Embryonic facial prominence (tissue), 1 donor: ENCODE data around the gene ALKBH3.

Experiments used
- DNase-seq: peaks from one replicate; pipeline ENCODE4 v3.0.0-alpha.2; 2016; ENCODE audit errors: extremely low spot score

The ALKBH3 gene

DNA sequence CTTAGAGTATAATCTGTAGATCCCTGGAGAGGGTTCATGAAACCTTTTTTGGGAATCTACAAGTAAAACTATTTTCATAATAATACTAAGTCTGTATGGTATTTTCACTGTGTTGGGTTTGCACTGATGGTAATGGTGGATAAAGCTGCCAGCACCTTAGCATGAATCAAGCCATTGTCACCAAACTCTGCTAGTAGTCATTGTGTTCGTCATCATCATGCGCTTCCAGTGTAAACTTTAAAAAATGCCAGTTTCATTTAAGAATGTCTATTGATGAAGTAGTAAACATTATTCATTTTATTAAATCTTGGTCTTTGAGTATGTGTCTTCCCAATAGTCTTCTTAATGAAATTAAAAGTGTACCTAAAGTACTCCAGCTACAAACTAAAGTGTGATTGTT is 15.0 kb downstream of the ALKBH3 start:
- no peak for DNase-seq

DNA sequence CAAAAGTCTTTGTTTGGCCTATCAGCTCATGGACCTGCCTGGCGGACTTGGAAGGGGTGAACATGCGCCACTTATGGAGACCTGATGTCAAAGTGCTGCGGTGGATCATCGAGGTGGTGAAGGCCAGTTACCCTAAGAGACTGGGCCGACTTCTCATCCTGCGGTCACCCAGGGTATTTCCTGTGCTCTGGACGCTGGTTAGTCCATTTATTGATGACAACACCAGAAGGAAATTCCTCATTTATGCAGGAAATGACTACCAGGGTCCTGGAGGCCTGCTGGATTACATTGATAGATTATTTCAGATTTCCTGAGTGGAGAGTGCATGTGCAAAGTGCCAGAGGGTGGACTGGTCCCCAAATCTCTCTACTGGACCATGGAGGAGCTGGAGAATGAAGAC is 17.9 kb downstream of the ALKBH3 start:
- DNase-seq = no peak

DNA sequence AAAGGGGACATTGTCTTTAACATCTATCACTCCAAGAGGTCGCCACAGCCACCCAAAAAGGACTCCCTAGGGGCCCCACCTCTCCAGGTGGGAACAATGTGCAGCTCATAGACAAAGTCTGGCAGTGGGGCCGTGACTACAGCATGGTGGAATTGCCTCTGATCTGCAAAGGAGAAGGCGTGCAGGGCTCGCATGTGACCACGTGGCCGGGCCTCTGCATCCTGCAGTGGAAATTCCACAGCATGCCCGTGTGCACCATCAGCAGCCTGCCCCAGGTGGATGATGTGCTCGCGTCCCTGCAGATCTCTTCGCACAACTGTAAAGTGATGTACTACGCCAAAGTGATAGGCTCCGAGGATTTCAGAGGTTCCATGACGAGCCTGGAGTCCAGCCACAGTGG is 18.5 kb downstream of the ALKBH3 start:
- no peak for DNase-seq

DNA sequence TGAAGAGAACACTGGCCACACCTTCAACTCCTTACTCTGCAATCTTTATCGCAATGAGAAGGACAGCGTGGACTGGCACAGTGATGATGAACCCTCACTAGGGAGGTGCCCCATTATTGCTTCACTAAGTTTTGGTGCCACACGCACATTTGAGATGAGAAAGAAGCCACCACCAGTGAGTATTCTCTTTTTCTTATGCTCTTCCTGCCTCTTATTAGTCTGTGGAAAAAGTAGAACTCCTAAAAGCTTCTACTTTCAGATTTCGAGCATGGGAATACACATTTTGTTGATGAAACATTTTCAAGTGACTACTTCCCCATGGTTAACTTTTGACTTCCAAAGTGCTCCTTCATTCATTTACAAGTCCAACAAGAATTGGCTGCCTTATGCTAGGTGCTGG is 20.9 kb downstream of the ALKBH3 start:
- no peak for DNase-seq

DNA sequence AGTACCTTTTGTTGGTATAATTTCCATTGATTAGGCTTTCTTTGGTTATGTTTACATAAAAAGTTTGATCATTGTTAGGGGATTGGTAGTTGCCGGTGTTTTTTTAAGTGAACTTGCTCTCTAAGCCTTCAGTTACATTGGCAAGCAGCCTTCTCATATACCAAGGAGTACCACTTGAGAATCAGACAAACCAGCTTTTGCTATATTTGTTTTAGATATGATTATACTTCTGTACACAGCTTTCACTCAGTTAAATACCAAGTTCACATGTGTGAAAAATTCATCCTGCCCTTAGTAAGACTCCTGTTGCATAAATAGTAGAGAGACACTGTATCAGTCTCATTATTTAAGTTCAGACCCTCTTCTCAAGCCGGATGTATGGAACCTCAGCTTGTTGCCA is 22.4 kb downstream of the ALKBH3 start:
- DNase-seq = no peak

DNA sequence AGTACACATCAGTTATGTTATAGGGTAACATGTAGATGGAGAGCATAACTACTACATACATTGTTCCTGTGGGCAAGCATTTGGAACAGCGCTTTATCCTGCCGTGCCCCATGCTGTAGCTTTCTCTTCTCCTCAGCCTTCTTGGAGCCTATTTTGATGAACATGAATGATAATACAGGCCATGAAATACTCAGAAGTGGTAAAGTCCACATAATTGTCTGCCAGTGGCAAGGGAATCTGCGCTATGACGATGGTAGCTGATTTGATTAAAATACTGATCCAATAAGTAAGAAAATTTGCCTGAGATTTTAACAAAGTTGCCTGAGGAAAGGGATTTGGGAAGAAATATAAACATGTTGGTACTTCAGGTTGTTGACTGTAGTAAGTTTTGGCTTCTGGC is 23.3 kb downstream of the ALKBH3 start:
- no peak for DNase-seq

DNA sequence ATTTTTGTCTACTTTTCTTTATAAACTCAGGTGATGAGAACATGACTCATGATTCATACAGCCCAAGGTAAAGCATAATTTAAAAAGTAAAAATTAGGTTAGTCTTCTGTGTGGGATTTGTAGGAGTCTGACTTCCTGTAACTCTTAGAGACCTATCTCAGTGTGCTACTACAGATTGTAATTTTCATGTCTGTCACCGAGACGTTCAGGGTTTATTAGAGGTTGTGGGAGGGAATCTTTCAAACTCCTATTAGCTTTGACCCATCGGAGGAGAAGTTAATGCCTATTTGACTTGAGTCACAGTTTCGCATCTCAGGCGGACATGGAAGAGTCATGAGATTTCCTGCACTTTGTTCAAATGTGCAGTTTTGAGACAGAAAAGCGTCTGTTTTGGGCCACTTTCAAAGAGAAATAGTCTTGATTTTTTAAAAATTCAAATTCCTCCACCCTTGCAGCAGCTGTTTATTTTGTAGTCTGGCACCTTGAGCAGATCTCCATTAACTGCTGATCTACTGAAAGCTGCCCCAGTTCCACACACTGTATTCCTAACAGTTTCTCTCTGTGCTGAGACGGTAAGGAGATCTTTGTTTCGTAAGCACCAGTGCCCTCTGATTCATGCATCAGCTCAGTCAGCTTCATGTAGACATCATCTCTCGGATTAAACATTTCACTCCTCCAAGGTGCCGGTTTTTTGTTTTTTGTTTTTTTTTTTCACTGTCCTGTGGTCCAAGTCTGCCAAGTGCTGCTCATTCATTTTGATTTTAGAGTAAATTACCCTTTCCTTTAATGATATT is 24.3 kb downstream of the ALKBH3 start:
- DNase-seq = no peak

DNA sequence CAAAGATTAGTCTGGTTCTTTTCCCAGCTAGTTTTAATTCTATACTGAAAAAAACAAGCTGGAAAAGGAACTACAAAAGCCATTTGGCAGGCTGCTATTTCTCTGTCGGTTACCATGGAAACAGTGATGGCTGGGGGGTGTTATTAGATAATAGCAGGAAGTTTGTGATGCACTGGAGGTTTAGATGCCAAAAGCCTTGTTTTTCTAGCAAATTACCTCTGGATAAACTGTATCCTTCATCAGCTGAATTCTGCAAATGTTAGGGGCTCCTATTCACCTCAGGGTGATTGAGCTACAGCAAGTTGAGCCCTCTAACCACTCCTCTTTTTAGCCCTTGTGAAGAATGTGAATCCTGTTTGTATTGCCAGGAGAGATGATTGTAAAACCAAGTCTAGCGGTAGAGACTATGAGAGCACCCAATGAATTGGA is 25.2 kb downstream of the ALKBH3 start:
- DNase-seq = no peak

DNA sequence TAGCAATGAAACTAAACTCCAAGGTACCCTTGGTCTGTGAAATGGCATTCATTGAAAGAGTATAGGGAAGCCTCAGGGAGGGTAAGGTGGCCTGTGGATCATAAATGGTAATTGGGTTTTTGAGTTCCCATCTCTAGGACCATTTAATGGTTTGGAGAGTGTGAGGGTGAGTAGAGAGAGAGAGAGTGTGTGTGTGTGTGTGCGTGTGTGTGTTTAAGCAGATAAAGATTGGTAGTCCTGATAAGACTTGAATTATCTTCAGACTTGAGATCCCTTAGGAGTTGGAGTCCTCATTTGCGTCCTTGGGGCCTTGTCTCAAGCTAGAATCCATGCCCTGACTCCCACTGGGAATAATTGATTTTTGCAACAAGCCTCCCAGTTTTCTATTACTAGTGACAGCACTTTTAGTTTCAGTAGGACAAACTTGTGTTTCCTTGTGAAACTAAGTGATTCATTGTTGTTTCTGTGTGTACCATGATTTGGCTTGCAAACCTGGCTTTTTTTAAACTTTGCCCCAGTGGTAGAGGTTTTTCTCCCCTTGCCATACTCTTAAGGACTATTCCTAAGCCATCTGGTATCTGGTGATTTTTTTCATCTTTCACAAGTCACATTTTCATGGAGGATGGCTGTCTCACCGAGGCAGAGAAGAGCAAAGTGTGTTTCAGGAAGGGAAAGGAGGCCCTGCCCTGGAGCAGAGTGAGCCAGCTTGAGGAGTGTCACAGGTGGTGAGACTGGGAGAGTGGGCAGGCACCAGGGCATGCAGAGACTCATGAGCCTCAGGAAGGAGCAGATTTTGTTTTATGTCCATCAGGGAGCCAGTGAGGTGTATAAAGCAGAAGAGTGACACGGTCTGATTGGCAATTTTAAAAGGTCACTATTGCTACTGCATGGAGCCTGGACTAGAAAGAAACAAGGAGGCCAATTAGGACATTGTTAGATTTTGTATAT is 26.7 kb downstream of the ALKBH3 start:
- DNase-seq = no peak

DNA sequence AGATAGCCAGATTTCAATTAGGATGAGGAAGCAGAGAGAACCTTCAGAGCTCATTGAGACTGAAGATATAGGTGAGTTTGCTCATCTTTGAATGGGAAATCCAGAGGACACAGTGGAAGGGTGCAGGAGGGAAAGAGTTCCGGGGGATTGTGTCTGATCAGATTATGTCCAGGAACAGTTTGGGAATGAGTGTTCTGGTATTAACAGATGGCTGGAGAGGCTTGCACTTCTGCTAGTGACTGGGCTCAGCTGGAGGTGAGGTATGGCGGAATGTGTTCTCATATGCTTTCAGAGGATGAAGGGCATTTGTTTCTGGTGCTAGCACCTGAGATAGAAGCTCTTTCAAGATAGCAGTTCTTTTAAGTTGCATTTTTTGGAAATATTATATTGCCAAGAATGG is 27.6 kb downstream of the ALKBH3 start:
- DNase-seq = no peak

DNA sequence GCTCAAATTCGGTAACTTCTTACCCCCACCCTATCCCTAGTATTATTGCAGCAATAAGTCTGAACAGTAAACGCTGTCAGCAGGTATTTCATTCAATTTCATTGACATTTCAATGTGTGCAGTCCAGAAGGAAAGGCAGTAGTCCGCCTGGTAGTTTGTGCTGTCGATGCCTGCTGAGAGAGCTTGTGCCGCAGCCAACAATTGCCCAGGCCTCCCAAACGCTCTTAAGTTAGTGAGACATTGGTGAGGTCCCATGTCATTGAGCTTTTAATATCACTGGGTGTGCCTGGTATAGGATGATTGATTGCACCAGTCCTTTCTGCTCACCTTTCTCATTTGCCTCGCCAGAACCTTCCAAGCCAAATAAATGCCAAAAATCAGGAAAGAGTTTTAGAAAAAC is 28.1 kb downstream of the ALKBH3 start:
- no peak for DNase-seq

DNA sequence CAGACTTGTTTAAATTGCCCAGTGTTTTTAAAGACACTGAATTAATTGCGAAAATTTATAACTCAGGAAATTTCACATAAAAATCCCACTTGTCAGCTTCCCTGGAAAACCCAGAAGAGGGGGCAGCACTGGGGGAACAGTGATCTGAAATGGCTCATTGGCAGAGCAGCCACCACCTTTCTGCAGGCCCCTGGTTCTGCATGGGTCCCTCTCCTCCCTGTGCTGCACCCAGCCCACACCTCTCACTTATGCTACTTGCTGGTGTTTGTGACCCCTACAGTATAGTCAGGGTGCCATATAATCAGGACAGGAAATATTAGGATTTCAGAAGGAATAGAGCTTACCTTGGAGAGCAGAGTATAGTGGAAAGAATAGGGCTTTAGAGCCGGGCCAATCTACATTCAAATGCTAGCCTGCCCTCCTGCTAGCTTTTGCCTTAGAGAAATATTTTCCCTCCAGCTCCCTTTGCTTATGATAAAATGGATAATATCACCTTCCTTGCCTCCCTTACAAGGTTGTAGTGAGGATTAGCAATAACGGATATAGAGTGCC is 33.3 kb downstream of the ALKBH3 start:
- DNase-seq = no peak

DNA sequence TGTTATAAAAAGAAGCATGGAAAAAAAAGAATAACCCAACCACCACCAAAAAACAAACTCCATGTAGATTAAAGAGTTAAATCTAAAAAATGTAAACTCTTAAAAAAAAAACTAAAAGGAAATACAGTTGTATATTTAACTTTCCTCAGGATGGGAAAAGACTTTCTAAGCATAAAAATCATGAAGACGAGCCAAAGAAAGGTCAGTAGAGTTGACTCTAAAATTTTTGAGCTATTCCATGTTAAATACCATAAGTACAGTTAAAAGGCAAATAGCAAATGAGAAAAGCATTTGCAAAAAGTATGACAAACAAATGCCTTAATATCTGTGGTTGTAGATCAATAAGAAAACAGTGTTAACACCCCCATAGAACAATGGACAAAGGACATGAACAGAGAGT is 33.8 kb downstream of the ALKBH3 start:
- DNase-seq = no peak

DNA sequence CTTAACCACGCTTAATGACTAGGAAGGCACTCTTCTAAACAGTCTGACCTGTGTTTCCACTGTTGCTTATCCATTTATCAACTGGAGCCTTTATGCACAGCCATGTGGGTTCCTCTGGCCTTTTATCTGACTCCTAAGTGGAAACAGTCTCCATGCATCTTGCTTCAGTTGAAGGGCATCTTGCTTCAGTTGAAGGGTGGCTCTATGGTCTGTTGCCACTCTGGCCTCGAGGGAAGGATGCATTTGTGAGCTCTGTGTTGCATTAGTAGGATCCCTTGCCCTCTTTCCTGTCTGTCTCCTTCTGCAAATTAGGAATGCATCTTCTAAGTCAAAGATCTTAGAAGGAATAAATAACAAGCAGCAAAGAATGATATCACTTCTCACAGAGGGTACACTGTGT is 36.0 kb downstream of the ALKBH3 start:
- DNase-seq = no peak

DNA sequence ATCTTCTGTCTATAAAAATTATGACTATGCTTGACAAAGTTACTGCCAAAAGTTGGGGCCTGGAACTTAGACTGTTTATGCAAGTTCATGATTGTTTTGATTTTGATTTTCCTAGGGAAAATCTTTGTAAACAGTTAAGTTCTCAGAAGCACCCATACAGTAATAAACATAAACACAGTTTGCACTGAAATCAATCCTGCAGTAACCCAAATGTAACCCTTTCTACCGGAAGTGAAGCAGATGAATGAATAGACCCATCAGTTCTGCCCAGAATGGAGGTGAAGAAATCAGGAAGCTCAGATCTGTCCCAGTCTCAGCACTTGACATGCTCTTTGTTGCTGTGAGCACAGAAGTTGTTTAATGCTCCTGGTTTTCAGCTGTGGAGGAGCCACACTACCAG is 37.2 kb downstream of the ALKBH3 start:
- no peak for DNase-seq

DNA sequence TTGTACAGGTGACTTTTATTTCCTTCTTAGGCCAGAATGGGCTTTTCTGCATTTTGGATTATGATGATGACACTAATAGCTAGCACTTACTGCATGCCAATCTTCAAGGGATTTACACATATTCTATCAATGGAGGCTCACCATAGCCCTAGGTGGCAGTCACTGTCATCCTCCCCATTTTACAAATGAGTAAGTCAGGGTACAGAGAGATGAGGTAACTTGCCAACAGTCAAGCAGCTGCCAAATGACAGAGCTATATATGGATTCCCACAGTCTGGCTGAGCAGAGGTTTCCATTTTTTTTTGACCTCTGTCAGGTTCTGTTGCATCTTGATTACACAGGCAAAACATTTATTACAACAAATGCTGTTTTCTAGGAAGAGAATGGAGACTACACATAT is 38.0 kb downstream of the ALKBH3 start:
- no peak for DNase-seq

DNA sequence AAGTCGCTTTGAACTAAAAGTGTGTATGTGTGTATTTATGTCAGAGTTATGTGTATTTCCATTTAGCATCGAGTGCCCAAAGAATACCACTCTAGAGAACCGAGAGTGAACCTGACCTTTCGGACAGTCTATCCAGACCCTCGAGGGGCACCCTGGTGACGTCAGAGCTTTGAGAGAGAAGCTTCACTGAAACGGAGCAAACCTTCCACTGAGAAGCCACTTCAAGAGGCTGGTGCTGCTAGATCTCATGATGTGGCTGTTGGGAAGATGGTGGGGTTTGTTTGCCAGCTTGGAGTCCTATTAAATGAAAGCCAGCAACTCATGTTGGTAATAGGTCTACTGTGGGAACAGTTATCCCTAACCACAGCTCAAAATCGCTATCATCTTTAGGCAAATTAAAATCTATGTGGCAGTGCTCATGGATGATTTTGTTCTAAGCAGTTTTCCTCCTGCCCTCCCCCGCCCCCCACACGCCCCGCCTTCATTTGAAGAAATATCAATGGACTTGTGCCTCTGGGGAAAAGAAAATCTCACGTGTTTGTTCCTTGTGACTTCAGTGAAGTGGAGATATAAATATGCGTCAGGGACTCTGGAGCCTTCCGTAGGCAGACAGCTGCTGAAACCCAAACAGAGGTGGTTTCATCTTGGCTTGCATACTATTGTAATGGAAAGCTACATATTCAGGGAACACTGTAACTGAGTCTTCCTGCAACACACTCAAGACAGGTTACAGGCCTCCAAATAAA is 39.4 kb downstream of the ALKBH3 start:
- DNase-seq = no peak

DNA sequence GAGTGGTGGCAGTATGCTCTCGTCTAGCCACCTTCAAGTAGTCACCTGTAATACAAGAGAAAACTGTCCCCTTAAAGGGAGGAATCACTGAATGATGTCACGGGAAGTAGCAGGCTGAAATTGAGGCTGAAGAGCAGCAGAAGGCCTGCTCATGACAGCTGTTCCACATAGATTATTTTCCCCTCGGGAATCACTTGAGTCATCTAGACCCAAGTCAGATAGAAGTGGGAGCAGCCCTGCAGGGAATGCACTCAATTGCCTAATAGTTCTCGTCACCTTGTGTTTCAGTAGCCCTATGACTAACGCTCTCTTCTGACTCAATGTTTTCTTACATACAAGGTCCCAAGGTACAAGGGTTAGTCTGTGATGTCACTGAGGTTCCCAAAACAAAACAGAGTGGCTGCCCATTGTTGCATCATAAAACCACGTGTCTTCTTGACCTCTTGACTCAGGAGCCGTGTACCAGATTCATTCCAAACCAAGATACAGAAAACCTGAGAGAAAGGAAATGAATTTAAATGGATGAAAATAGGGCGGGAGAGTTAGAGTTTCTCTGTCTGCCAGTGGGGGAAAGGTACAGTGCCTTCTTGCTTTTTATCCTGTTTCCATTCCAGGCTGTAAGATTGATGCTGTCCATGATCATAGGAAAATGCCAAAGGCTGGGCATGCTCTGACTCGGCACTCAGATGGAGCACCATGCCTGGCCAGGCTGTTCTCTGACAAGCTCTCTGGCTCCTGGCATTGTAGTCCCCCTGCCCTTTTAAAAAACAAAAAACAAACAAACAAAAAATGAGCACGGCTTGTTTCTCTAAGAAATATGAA is 40.2 kb downstream of the ALKBH3 start:
- no peak for DNase-seq

DNA sequence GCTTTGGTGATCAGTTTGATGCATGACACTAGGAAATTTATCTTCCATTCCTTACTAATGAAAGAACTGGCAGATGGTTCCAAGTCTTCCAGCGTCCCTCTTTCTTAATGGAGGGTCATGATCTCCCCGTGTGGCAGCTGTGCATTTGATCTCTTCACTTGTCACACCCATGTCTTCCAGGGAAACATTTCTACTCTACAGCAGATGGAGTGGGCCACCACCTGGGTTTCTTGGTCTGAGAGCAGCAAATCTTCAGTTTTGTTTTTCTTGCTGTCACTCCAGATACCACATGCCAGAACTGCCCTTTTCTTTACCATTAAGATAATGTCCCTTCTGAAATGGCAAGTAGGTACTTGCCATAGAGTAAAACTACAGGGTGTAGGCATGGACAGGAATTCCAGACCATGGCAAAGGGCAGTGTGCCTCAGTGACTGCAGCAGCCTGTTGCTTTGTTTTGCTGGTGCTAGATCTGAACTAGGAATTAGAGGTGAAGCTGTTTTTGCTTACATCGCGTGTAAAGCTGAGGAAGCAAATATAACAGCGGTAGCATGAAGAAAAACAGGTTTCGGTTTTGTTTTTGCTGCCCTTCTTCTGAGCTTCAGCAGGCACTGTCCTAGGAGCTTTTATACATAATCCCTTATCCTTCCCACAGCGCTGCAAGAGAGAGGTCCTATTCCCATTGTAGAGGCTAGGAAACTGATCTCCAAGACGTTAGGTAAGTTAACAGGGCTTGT is 41.1 kb downstream of the ALKBH3 start:
- no peak for DNase-seq

DNA sequence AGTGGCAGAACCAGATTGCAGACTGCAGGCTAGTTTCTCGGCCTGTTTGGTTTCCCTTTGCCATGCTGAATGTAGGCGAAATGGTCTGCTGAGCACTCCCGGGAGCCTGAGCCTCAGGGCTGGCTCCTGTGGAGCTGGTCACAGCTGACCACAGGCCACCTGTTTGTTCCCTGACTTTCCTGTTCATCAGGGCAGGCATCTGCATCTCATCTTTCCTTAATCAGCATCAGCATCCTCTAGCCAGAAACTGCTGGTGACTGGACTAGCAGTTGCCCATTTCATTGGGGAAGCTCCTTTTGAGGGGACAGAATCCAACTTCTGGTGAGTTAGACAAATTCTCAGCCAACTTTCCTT is 41.6 kb downstream of the ALKBH3 start:
- no peak for DNase-seq
